Measurements from ENCODE around the gene ATP11A.

DNA sequence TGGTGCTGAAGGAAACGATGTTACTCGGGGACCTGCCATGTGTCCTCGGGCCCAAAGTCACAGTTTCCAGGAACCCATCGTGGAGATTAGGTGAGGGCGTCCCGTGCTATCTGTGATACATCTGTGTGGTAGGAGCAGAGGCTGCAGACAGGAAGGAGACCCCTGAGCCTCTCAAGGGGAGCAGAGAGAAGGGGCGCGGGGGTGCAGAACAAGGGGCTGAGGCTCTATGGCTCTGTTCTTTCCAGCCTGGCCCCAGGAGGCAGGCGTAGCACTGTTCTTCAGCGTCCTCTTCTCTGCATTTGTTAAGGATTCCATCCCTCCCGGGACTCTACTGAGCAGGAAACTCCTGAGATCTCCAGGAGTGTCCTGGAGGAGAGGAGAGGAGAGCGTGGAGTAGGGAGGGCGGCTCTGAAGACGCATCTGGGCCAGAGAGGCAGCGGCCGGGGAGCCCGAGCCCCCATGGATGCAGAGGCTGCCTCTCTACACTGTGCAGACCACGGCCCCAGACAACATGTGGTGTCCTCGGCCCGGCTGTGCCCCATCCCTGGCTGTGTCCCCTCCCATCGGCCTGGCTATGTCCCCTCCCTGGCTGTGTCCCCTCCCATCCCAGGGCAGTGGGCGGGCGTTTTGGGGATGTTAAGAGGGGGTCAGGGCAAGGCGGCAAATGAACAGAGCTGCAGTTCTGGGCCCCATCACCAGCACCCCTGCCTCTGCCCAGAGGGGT is 118.0 kb downstream of the ATP11A start:
- TF ChIP-seq POLR2AphosphoS5 (IDR thresholded peaks at IDR 0.05; ENCODE audit: control insufficient read depth, insufficient read depth, low read depth, low read length) = no peak
- TF ChIP-seq, protein P1, sequence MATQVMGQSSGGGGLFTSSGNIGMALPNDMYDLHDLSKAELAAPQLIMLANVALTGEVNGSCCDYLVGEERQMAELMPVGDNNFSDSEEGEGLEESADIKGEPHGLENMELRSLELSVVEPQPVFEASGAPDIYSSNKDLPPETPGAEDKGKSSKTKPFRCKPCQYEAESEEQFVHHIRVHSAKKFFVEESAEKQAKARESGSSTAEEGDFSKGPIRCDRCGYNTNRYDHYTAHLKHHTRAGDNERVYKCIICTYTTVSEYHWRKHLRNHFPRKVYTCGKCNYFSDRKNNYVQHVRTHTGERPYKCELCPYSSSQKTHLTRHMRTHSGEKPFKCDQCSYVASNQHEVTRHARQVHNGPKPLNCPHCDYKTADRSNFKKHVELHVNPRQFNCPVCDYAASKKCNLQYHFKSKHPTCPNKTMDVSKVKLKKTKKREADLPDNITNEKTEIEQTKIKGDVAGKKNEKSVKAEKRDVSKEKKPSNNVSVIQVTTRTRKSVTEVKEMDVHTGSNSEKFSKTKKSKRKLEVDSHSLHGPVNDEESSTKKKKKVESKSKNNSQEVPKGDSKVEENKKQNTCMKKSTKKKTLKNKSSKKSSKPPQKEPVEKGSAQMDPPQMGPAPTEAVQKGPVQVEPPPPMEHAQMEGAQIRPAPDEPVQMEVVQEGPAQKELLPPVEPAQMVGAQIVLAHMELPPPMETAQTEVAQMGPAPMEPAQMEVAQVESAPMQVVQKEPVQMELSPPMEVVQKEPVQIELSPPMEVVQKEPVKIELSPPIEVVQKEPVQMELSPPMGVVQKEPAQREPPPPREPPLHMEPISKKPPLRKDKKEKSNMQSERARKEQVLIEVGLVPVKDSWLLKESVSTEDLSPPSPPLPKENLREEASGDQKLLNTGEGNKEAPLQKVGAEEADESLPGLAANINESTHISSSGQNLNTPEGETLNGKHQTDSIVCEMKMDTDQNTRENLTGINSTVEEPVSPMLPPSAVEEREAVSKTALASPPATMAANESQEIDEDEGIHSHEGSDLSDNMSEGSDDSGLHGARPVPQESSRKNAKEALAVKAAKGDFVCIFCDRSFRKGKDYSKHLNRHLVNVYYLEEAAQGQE (IDR thresholded peaks at IDR 0.05; ENCODE audit: borderline replicate concordance) = no peak
- TF ChIP-seq, protein P1 (CRISPR knock-in tag; IDR thresholded peaks at IDR 0.05; ENCODE audit: low read depth) = no peak
- no peak for TF ChIP-seq ZBTB1 (CRISPR knock-in tag; IDR thresholded peaks at IDR 0.05; ENCODE audit: borderline replicate concordance, low read depth)
- TF ChIP-seq FOXM1 (IDR thresholded peaks at IDR 0.05; ENCODE audit: low read depth) = no peak
- TF ChIP-seq FOXM1 (CRISPR knock-in tag; IDR thresholded peaks at IDR 0.05; ENCODE audit: low read depth) = no peak
- TF ChIP-seq NFATC3 (IDR thresholded peaks at IDR 0.05) = no peak
- no peak for TF ChIP-seq EZH2 (IDR thresholded peaks at IDR 0.05; ENCODE audit: borderline replicate concordance, low read depth, low read length)
- TF ChIP-seq, protein P2, sequence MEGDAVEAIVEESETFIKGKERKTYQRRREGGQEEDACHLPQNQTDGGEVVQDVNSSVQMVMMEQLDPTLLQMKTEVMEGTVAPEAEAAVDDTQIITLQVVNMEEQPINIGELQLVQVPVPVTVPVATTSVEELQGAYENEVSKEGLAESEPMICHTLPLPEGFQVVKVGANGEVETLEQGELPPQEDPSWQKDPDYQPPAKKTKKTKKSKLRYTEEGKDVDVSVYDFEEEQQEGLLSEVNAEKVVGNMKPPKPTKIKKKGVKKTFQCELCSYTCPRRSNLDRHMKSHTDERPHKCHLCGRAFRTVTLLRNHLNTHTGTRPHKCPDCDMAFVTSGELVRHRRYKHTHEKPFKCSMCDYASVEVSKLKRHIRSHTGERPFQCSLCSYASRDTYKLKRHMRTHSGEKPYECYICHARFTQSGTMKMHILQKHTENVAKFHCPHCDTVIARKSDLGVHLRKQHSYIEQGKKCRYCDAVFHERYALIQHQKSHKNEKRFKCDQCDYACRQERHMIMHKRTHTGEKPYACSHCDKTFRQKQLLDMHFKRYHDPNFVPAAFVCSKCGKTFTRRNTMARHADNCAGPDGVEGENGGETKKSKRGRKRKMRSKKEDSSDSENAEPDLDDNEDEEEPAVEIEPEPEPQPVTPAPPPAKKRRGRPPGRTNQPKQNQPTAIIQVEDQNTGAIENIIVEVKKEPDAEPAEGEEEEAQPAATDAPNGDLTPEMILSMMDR (IDR thresholded peaks at IDR 0.05 in 2 of 3, conservative IDR thresholded peaks at IDR 0.05 in 1 of 3; ENCODE audit: insufficient read depth in 2 of 3, low read depth in 1 of 3, low read length in 3 of 3) = no peak
- TF ChIP-seq EP300 (IDR thresholded peaks at IDR 0.05; ENCODE audit: low read length) = no peak
- no peak for TF ChIP-seq CBFB (CRISPR knock-in tag; IDR thresholded peaks at IDR 0.05)
- no peak for TF ChIP-seq SREBF2 (CRISPR knock-in tag; IDR thresholded peaks at IDR 0.05)
- TF ChIP-seq ELF1 (tag; IDR thresholded peaks at IDR 0.05) = no peak
- no peak for TF ChIP-seq GATAD2A (IDR thresholded peaks at IDR 0.05)
- no peak for TF ChIP-seq POLR2A (conservative IDR thresholded peaks at IDR 0.05)
- TF ChIP-seq, protein P3, sequence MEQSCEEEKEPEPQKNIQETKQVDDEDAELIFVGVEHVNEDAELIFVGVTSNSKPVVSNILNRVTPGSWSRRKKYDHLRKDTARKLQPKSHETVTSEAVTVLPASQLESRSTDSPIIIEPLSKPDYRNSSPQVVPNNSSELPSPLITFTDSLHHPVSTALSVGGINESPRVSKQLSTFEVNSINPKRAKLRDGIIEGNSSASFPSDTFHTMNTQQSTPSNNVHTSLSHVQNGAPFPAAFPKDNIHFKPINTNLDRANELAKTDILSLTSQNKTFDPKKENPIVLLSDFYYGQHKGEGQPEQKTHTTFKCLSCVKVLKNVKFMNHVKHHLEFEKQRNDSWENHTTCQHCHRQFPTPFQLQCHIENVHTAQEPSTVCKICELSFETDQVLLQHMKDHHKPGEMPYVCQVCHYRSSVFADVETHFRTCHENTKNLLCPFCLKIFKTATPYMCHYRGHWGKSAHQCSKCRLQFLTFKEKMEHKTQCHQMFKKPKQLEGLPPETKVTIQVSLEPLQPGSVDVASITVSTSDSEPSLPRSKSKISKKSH (CRISPR knock-in tag; IDR thresholded peaks at IDR 0.05) = no peak
